Kidney epithelial cell (primary cell): ENCODE data around the gene MROH2A. TPM values are rescaled to one million over a fixed set of nuclear protein-coding genes. Genes with fewer than 3 reads are reported as not detected.

Experiments
- DNase-seq: peaks from one replicate; pipeline ENCODE4 v3.0.0-alpha.2; 2010; ENCODE audit warnings: low read depth
- H3K27me3 ChIP-seq: 2 replicates; pipeline ENCODE4 v1.6.0; 2011; ENCODE audit warnings: low read length; ENCODE audit not compliant: control insufficient read depth, insufficient read depth
- H3K36me3 ChIP-seq: 2 replicates; pipeline ENCODE4 v1.5.1; 2011; ENCODE audit warnings: low read length; ENCODE audit not compliant: control insufficient read depth, insufficient read depth
- H3K4me3 ChIP-seq: 2 replicates; pipeline ENCODE4 v1.5.1; 2011; ENCODE audit warnings: low read depth, mild to moderate bottlenecking, control low read depth, low read length
- total RNA-seq: library from RNA; depleted of rRNA; stranded (reverse); fragments of >200 nt; gene quantifications from 2 replicates; pipeline ENCODE4 v1.2.3, GENCODE V29; 2015
- TF ChIP-seq, protein P1 (sequence below): IDR thresholded peaks from 2 replicates; pipeline ENCODE4 v1.5.1; 2011; ENCODE audit warnings: mild to moderate bottlenecking, moderate library complexity, low read length, control low read depth, inconsistent platforms; ENCODE audit not compliant: insufficient read depth, poor library complexity, severe bottlenecking

Gene MROH2A
- total RNA-seq, 1 donor from 2014 or later, result not detected

DNA sequence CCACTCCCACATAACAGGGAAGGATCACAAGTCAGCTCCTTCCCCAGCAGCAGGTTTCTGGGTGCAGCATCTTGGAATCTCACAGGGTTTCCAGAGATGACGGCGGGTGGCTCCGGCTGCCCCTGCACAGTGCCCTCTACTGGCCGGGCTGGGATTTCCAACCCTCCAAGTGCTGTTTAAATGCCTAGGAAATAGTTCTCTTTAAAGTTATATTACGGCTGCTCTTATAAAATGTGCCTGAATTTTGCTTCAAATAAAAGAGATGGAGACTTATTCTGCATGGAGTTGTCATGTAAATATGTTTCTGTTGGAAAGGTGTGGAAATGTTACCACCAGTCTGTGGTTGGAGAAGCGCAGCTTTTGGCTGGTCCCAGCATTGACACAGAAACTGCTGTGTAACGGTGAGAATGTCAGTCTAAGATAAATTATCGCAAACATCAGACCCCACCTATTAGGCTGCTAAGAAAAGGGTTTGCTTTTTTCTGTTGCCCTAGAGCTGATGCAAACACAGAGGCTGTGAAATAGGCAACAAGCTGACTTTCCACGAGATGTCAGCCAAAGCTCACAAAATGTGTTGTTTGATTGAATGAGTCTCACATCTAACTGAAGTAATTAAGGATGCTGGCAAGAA, 79.5 kb downstream of the MROH2A start:
- no peaks in the 10 kb centered on the region for H3K36me3 ChIP-seq
- TF ChIP-seq, protein P1, sequence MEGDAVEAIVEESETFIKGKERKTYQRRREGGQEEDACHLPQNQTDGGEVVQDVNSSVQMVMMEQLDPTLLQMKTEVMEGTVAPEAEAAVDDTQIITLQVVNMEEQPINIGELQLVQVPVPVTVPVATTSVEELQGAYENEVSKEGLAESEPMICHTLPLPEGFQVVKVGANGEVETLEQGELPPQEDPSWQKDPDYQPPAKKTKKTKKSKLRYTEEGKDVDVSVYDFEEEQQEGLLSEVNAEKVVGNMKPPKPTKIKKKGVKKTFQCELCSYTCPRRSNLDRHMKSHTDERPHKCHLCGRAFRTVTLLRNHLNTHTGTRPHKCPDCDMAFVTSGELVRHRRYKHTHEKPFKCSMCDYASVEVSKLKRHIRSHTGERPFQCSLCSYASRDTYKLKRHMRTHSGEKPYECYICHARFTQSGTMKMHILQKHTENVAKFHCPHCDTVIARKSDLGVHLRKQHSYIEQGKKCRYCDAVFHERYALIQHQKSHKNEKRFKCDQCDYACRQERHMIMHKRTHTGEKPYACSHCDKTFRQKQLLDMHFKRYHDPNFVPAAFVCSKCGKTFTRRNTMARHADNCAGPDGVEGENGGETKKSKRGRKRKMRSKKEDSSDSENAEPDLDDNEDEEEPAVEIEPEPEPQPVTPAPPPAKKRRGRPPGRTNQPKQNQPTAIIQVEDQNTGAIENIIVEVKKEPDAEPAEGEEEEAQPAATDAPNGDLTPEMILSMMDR, result peak; percentile 74
- DNase-seq, result no peak
- no peak overlapping the region for H3K4me3 ChIP-seq
- no peaks in the 10 kb centered on the region for H3K27me3 ChIP-seq

DNA sequence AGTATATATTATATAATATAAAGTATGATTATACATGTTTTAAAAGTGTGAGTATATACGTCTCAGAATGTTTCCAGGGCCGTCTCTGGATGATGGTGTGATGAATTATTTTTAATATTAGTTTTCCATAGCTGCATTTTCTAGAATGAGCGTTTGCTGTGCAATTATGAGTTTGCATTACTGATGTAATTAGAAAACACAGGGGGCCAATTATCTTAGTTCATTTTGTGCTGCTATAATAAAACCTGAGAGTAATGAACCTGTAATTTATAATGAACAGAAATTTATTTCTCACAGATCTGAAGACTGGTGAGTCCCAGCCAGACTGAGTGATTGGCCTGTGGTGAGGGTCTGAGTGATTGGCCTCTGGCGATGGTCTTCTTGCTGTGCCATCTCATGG, 80.2 kb downstream of the MROH2A start:
- TF ChIP-seq, protein P1, result no peak
- no peaks in the 10 kb centered on the region for H3K36me3 ChIP-seq
- no peak overlapping the region for H3K4me3 ChIP-seq
- H3K27me3 ChIP-seq, result no peaks in the 10 kb centered on the region
- no peak for DNase-seq

GRCh38 chr2:233862261-233862768, 84.2 kb downstream of the MROH2A start:
- H3K27me3 ChIP-seq, result no peaks in the 10 kb centered on the region
- no peak for DNase-seq

GRCh38 chr2:233865838-233866237, 87.7 kb downstream of the MROH2A start:
- DNase-seq, result no peak
- no peak overlapping the region for H3K4me3 ChIP-seq
- no peaks in the 10 kb centered on the region for H3K27me3 ChIP-seq
- TF ChIP-seq, protein P1, result peak; percentile 27
- H3K36me3 ChIP-seq, result no peaks in the 10 kb centered on the region

More at GRCh38 chr2:233862261-233862768, 84.2 kb downstream of the MROH2A start:
- Histone ChIP-seq H3K36me3 (no peaks in the 10 kb centered on the region), H3K4me3 (no peak overlapping the region)
- TF ChIP-seq, protein P1, result no peak

DNA sequence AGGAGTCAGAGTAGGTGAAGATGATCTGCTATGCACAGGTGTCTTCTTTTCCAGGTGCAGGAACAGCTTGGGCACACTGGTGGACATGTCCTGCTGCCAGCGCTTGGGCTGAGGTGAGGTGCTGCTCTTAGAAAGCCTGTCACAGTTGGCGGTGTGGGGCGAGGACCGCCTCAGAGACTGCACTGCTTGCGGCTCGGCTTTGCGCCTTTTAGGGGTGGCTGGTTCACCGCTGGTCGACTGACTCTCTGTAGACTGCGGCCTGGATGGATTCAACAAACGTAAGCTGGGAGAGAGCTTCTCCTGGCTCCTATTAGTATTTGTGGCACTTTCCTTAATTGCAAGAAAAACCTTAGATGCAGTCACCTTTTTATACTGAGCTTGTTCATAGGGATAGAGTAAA, 88.3 kb downstream of the MROH2A start:
- no peaks in the 10 kb centered on the region for H3K27me3 ChIP-seq
- DNase-seq, result no peak
- no peaks in the 10 kb centered on the region for H3K36me3 ChIP-seq
- TF ChIP-seq, protein P1, result no peak
- H3K4me3 ChIP-seq, result no peak overlapping the region
